ENCODE results near the gene GPX1. TPM values are rescaled to one million over a fixed set of nuclear protein-coding genes. Genes with fewer than 3 reads are reported as not detected.

The GPX1 gene
- total and polyA plus RNA-seq, 2 experiments from 2014 or later: 186 to 440 TPM

DNA sequence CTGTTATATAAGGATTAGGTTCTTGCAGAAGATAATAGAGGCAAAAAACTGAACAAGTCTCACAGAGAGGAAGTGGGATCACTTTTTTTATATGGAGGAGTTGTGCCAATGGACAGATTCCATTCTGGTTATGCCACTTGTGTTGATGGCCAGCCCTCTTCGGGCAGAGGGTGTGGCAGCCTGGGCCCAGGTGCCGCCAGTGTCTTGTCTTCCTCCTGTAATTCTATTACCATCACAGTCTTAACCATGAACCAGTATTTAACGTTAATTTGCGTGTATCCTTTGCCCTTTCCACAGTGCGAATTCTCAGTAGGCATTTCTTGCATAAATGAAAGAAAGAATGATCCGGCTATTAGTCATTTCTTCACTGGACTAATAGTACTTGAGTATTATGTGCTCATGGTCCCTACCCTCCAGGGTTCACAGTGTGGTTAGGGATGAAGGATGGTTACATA is 11.3 kb downstream of the GPX1 start:
- H4K20me1 ChIP-seq (ENCODE audit: insufficient read depth, poor library complexity, severe bottlenecking): no peaks in the 10 kb centered on the region
- TF ChIP-seq, protein P1, sequence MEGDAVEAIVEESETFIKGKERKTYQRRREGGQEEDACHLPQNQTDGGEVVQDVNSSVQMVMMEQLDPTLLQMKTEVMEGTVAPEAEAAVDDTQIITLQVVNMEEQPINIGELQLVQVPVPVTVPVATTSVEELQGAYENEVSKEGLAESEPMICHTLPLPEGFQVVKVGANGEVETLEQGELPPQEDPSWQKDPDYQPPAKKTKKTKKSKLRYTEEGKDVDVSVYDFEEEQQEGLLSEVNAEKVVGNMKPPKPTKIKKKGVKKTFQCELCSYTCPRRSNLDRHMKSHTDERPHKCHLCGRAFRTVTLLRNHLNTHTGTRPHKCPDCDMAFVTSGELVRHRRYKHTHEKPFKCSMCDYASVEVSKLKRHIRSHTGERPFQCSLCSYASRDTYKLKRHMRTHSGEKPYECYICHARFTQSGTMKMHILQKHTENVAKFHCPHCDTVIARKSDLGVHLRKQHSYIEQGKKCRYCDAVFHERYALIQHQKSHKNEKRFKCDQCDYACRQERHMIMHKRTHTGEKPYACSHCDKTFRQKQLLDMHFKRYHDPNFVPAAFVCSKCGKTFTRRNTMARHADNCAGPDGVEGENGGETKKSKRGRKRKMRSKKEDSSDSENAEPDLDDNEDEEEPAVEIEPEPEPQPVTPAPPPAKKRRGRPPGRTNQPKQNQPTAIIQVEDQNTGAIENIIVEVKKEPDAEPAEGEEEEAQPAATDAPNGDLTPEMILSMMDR (IDR thresholded peaks at IDR 0.05; ENCODE audit: poor library complexity): no peak
- TF ChIP-seq EZH2 (IDR thresholded peaks at IDR 0.05; ENCODE audit: borderline replicate concordance): no peak
- no peak for TF ChIP-seq EZH2phosphoT487 (IDR thresholded peaks at IDR 0.05; ENCODE audit: low read depth, severe bottlenecking, unreplicated experiment)
- H3K4me2 ChIP-seq: no peak overlapping the region
- 94% methylated on average over 6 of the region's 6 CpGs for WGBS (ENCODE audit: low lambda C conversion rate, missing lambda C conversion rate)
- no peak for DNase-seq (ENCODE audit: low spot score)
- H3K4me3 ChIP-seq: no peak overlapping the region
- peaks cover 21% of the 10 kb centered on the region for H3K4me1 ChIP-seq (ENCODE audit: insufficient read depth)
- H3K36me3 ChIP-seq (replicated peaks; ENCODE audit: insufficient read depth, low read depth): no peaks in the 10 kb centered on the region
- H3K9me2 ChIP-seq (replicated peaks; ENCODE audit: insufficient read depth): no peaks in the 10 kb centered on the region
- no peaks in the 10 kb centered on the region for H3K79me2 ChIP-seq
- no peak overlapping the region for H2AFZ ChIP-seq
- no peaks in the 10 kb centered on the region for H3K27me3 ChIP-seq
- no peak overlapping the region for H3K27ac ChIP-seq
- no peaks in the 10 kb centered on the region for H3K9me3 ChIP-seq (ENCODE audit: low read depth)

DNA sequence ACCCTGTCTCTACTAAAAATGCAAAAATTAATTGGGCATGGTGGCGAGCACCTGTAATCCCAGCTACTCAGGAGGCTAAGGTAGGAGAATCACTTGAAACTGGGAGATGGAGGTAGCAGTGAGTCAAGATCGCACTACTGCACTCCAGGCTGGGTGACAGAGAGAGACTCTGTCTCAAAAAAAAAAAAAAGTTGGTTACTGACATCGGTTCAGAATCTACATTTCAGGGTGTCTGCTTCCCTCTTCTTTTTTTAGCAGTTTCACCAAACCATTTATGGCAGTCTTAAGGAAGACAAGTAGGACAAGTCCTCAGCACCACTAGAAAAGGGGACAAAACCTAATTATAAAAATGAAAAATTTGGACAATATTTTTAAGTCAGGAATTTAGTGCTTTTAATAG is 15.0 kb downstream of the GPX1 start:
- H3K9me2 ChIP-seq (replicated peaks; ENCODE audit: insufficient read depth): no peaks in the 10 kb centered on the region
- no peak overlapping the region for H2AFZ ChIP-seq
- H3K27me3 ChIP-seq: no peaks in the 10 kb centered on the region
- H3K4me2 ChIP-seq: no peak overlapping the region
- H3K79me2 ChIP-seq: peaks cover 16% of the 10 kb centered on the region
- DNase-seq (ENCODE audit: low spot score): no peak
- TF ChIP-seq EZH2 (IDR thresholded peaks at IDR 0.05; ENCODE audit: borderline replicate concordance) (no peak), EZH2phosphoT487 (IDR thresholded peaks at IDR 0.05; ENCODE audit: low read depth, severe bottlenecking, unreplicated experiment) (no peak)
- TF ChIP-seq, protein P1 (IDR thresholded peaks at IDR 0.05; ENCODE audit: poor library complexity): no peak
- no peaks in the 10 kb centered on the region for H4K20me1 ChIP-seq (ENCODE audit: insufficient read depth, poor library complexity, severe bottlenecking)
- H3K36me3 ChIP-seq (replicated peaks; ENCODE audit: insufficient read depth, low read depth): no peaks in the 10 kb centered on the region
- H3K27ac ChIP-seq: no peak overlapping the region
- no peaks in the 10 kb centered on the region for H3K9me3 ChIP-seq (ENCODE audit: low read depth)
- H3K4me1 ChIP-seq (ENCODE audit: insufficient read depth): peaks cover 9% of the 10 kb centered on the region
- H3K4me3 ChIP-seq: no peak overlapping the region
- 92% methylated on average over 3 of the region's 3 CpGs for WGBS (ENCODE audit: low lambda C conversion rate, missing lambda C conversion rate)

DNA sequence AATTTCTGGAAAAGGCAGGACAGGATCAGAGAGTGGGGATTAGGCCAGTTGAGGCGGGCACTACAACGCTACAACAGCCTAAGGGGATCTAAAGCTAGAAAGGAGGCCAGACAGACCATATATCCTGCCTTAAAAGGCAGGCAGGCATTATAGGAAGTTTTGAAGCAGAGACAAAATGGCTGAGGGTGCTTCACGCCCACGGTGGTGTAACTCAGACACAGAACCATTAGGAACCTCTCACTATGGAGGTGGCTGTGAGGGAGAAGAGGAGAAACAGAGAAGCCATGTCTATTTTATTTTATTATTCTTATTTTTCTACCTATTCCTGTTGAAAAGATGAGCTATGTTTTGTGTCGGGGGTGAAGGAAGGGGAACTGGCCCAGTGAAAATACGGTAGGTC is 16.2 kb downstream of the GPX1 start:
- TF ChIP-seq EZH2 (IDR thresholded peaks at IDR 0.05; ENCODE audit: borderline replicate concordance) (no peak), EZH2phosphoT487 (IDR thresholded peaks at IDR 0.05; ENCODE audit: low read depth, severe bottlenecking, unreplicated experiment) (no peak)
- TF ChIP-seq, protein P1 (IDR thresholded peaks at IDR 0.05; ENCODE audit: poor library complexity): no peak
- DNase-seq (ENCODE audit: low spot score): no peak
- peaks cover 27% of the 10 kb centered on the region for H3K79me2 ChIP-seq
- peaks cover 9% of the 10 kb centered on the region for H3K4me1 ChIP-seq (ENCODE audit: insufficient read depth)
- no peak overlapping the region for H3K27ac ChIP-seq
- H3K4me3 ChIP-seq: no peak overlapping the region
- no peaks in the 10 kb centered on the region for H3K36me3 ChIP-seq (replicated peaks; ENCODE audit: insufficient read depth, low read depth)
- H4K20me1 ChIP-seq (ENCODE audit: insufficient read depth, poor library complexity, severe bottlenecking): no peaks in the 10 kb centered on the region
- H3K9me3 ChIP-seq (ENCODE audit: low read depth): no peaks in the 10 kb centered on the region
- 93% methylated on average over 6 of the region's 6 CpGs for WGBS (ENCODE audit: low lambda C conversion rate, missing lambda C conversion rate)
- H3K4me2 ChIP-seq: no peak overlapping the region
- no peaks in the 10 kb centered on the region for H3K27me3 ChIP-seq
- H2AFZ ChIP-seq: no peak overlapping the region
- H3K9me2 ChIP-seq (replicated peaks; ENCODE audit: insufficient read depth): no peaks in the 10 kb centered on the region

Measured in hepatocyte (in vitro differentiated cells).